Right atrium auricular region (tissue), 2 donors: Measurements from ENCODE around the gene CACUL1. TPM values are rescaled to one million over a fixed set of nuclear protein-coding genes. Genes with fewer than 3 reads are reported as not detected.

Experiments
- DNase-seq: peaks from one replicate; pipeline ENCODE4 v3.0.0-alpha.2; 2019; ENCODE audit warnings: low spot score
- H3K27ac ChIP-seq, 2 donors: fragments of 200-600 bp; sonication (generic); 1 replicate in 1 of 2; 2 replicates in 1 of 2; pipeline ENCODE4 v1.5.1; 2016 to 2019
- H3K27me3 ChIP-seq, 2 donors: fragments of 200-600 bp; sonication (generic); one replicate each; pipeline versions ENCODE4 v1.5.1 to v1.6.0; 2017 to 2019
- H3K36me3 ChIP-seq: fragments of 200-600 bp; sonication (generic); one replicate; pipeline ENCODE4 v1.5.1; 2016
- H3K4me1 ChIP-seq, 2 donors: fragments of 200-600 bp; sonication (generic); one replicate each; pipeline versions ENCODE4 v1.5.1 to v1.6.0; 2017 to 2019
- H3K4me3 ChIP-seq, 2 donors: fragments of 200-600 bp; sonication (generic); 1 replicate in 1 of 2; 2 replicates in 1 of 2; pipeline ENCODE4 v1.5.1; 2017 to 2019; ENCODE audit warnings: mild to moderate bottlenecking in 1 of 2, moderate library complexity in 1 of 2
- H3K9me3 ChIP-seq, 2 donors: fragments of 200-600 bp; sonication (generic); one replicate each; pipeline ENCODE4 v1.5.1; 2019
- total RNA-seq, 2 donors: library from RNA; depleted of rRNA; stranded (reverse); fragments of >200 nt; gene quantifications; one replicate each; pipeline ENCODE4 v1.1.0, GENCODE V29; 2016
- TF ChIP-seq, protein P1 (sequence below), 2 donors: fragments of 200-600 bp; sonication (generic); IDR thresholded peaks; one replicate each; pipeline ENCODE4 v1.5.1; 2019; ENCODE audit warnings: antibody characterized with exemption in 2 of 2

The CACUL1 gene
- total RNA-seq, 2 donors from 2014 or later, result 17.2 to 17.5 TPM

DNA sequence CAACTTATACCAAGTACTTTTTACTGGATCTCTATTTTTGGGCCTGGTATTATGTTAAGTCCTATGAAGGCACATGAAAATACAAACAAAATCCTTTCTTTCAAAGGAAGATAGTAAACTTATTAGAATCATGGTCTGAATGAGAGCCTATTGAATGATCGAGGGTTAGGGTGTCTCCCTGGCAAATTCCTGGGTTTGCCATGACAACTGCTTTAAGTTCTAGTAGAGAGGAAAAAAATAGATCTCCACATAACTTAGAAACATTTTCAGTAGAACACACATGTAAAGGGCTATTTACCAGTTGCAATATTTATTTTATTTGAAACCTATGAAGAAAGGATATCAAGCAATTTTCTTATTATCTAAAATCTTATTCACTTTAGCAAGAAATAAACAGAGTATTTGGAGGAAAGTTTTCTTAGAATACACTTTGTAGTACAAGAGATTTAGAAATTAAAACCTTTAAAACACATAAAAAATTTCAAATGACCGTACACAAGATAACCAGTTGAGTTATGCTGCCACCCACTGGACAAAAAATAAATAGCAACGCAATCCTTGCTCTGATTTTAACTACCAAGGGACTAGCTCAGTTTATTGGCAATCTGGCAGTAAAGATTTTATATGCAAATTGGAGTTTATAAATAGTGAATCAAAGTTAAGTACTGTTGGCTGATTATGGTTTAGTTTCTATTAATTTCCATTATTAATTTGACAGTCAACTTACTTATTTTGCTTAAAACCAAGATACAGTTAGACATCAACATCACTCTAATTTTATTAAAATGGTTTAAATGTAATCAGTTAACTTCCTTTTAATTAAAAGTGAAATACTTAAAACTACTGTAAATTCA lies 33.9 kb downstream of the CACUL1 start:
- H3K27ac ChIP-seq, result no peak overlapping the region
- no peaks in the 10 kb centered on the region for H3K36me3 ChIP-seq
- H3K4me1 ChIP-seq, result peaks cover 0 to 18% of the 10 kb centered on the region in 2 donors
- no peaks in the 10 kb centered on the region for H3K9me3 ChIP-seq
- no peak overlapping the region for H3K4me3 ChIP-seq
- TF ChIP-seq, protein P1, sequence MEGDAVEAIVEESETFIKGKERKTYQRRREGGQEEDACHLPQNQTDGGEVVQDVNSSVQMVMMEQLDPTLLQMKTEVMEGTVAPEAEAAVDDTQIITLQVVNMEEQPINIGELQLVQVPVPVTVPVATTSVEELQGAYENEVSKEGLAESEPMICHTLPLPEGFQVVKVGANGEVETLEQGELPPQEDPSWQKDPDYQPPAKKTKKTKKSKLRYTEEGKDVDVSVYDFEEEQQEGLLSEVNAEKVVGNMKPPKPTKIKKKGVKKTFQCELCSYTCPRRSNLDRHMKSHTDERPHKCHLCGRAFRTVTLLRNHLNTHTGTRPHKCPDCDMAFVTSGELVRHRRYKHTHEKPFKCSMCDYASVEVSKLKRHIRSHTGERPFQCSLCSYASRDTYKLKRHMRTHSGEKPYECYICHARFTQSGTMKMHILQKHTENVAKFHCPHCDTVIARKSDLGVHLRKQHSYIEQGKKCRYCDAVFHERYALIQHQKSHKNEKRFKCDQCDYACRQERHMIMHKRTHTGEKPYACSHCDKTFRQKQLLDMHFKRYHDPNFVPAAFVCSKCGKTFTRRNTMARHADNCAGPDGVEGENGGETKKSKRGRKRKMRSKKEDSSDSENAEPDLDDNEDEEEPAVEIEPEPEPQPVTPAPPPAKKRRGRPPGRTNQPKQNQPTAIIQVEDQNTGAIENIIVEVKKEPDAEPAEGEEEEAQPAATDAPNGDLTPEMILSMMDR (IDR thresholded peaks at IDR 0.05), result peak; percentile 88 to 90
- no peak for DNase-seq
- H3K27me3 ChIP-seq, result no peaks in the 10 kb centered on the region

DNA sequence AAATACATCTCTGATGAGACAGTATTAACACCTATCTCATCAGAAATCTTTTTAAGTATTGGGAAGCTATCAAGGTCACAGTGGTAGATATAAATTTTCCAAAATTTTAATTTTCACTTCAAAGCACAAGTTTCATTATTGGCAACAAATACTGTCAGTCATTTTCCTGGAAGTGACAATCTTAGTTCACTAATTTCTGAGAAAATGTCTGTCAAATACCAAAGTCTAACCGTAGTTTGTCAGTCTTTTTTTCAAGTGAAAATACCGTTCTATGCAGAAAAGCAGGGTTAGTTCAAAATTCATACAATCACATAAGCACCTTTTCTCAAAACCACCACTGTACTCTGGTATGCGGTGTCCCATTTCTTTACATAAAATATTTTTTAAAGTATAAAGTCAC lies 40.4 kb downstream of the CACUL1 start:
- Histone ChIP-seq H3K27me3 (no peaks in the 10 kb centered on the region), H3K27ac (no peak overlapping the region), H3K9me3 (no peaks in the 10 kb centered on the region), H3K4me1 (no peaks in the 10 kb centered on the region), H3K36me3 (no peaks in the 10 kb centered on the region), H3K4me3 (no peak overlapping the region)
- no peak for DNase-seq
- TF ChIP-seq, protein P1 (IDR thresholded peaks at IDR 0.05), result no peak

DNA sequence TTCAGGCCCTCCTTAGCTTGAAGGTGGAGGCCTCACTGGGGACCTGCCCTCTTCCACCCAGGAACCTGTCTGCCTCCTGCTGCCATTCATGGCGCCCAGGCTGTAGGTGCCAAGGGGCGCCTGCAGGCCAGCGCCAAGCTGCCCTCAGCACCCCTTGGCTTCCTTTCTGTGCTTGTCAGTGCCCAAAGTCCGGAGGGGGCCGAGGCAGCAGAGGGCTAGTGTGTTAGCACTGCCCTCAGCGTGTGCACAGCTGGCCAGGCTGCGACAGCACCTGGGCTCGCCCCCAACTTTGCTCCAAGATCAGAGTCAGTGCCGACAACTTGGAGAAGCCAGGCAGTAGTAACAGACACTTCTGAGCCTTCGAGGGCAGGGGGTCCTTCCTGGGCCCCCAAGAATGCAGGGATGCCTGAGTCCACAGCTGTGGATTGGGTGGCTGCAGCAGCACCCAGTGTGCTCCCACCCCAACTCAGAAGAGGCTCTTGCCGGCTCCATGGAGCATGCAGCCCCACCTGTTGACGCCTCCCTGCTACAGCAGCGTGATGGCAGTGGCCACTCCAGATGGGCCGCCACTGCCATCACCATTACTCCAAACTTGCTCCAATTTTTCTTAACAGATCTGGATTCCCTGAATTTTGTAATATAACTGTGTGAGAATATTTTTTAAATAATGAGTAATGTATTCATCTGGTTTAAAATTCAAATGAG lies 41.7 kb downstream of the CACUL1 start:
- Histone ChIP-seq H3K36me3 (no peaks in the 10 kb centered on the region), H3K4me1 (no peaks in the 10 kb centered on the region), H3K27ac (no peak overlapping the region), H3K27me3 (no peaks in the 10 kb centered on the region), H3K4me3 (no peak overlapping the region), H3K9me3 (no peaks in the 10 kb centered on the region)
- TF ChIP-seq, protein P1 (IDR thresholded peaks at IDR 0.05), result no peak
- no peak for DNase-seq

DNA sequence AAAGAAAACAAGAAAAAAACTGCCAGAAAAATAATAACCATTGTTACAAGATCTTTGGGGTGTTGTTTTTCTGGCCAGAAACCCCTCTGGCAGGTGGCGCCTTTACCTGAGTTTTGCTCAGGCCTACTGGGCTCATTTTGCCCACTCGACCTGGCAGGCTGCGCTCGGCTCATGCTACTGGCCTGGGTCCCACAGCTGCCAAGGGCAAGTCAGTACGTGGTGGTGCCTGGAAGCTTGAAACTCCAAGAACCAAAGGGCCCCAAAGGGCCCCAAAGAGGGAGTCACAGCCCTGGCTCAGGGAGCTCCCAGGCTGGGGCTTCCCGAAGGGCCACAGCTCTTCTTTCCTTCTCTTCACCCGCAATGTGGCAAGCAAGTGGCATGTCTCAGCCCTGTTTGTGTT lies 42.7 kb downstream of the CACUL1 start:
- H3K36me3 ChIP-seq, result no peaks in the 10 kb centered on the region
- no peak for DNase-seq
- TF ChIP-seq, protein P1 (IDR thresholded peaks at IDR 0.05), result no peak
- no peaks in the 10 kb centered on the region for H3K27me3 ChIP-seq
- no peaks in the 10 kb centered on the region for H3K9me3 ChIP-seq
- no peaks in the 10 kb centered on the region for H3K4me1 ChIP-seq
- no peak overlapping the region for H3K27ac ChIP-seq
- H3K4me3 ChIP-seq, result no peak overlapping the region

DNA sequence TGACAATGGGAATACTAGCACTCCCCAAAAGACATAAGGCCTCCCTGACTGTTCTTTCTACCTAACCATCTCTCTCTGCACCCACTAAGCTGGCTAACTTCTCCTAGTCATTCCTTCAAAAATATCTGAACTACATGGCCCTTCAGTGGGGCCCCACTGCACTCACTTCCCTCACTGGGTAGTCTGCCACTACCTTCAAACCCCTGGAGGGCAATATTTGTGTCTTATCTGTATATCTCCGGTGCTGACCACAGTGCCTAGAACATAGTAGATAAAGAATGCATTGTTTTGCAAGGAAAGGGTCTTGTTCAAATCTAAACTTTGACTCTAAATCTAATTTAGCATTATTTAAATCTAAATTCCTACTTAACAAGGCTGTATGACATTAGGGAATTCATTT lies 44.3 kb downstream of the CACUL1 start:
- no peak overlapping the region for H3K27ac ChIP-seq
- no peaks in the 10 kb centered on the region for H3K9me3 ChIP-seq
- H3K4me3 ChIP-seq, result no peak overlapping the region
- no peaks in the 10 kb centered on the region for H3K27me3 ChIP-seq
- DNase-seq, result no peak
- H3K4me1 ChIP-seq, result no peaks in the 10 kb centered on the region
- TF ChIP-seq, protein P1 (IDR thresholded peaks at IDR 0.05), result no peak
- H3K36me3 ChIP-seq, result no peaks in the 10 kb centered on the region
